Kidney (tissue), 14 donors: Measurements from ENCODE around the gene OCEL1. TPM values are rescaled to one million over a fixed set of nuclear protein-coding genes. Genes with fewer than 3 reads are reported as not detected.

Experiments
- DNase-seq, 5 donors: peaks; one replicate each; pipeline ENCODE4 v3.0.0-alpha.2; 2013 to 2020
- FAIRE-seq: peaks from 2 replicates; lab custom pipeline; 2012; peaks lifted over from hg19 to GRCh38; lab: Jason Lieb, UNC
- H3K27ac ChIP-seq, 2 donors: one replicate each; pipeline ENCODE4 v1.7.0; 2013; ENCODE audit warnings: low read depth in 2 of 2, low read length in 2 of 2, inconsistent platforms in 1 of 2
- H3K27me3 ChIP-seq: one replicate; pipeline ENCODE4 v1.7.1; 2013; ENCODE audit warnings: low read length, inconsistent platforms; ENCODE audit not compliant: control insufficient read depth, insufficient read depth
- H3K36me3 ChIP-seq, 3 donors: one replicate each; pipeline versions ENCODE4 v1.7.0 to v1.7.1; 2013; ENCODE audit warnings: low read length in 3 of 3, control low read depth in 1 of 3, inconsistent platforms in 1 of 3; ENCODE audit not compliant: insufficient read depth in 3 of 3, control insufficient read depth in 2 of 3
- H3K4me1 ChIP-seq, 3 donors: one replicate each; pipeline versions ENCODE4 v1.7.0 to v1.7.1; 2013; ENCODE audit warnings: low read length in 3 of 3, inconsistent platforms in 1 of 3, low read depth in 1 of 3; ENCODE audit not compliant: control insufficient read depth in 2 of 3, insufficient read depth in 2 of 3
- H3K4me3 ChIP-seq, 3 donors: one replicate each; pipeline versions ENCODE4 v1.7.0 to v1.8.1; 2013; ENCODE audit warnings: low read length in 3 of 3, control low read depth in 1 of 3, inconsistent platforms in 1 of 3
- H3K9ac ChIP-seq, 3 donors: one replicate each; pipeline versions ENCODE4 v1.7.0 to v1.7.1; 2013; ENCODE audit warnings: low read length in 3 of 3, control low read depth in 1 of 3, inconsistent platforms in 1 of 3
- H3K9me3 ChIP-seq, 3 donors: one replicate each; pipeline versions ENCODE4 v1.7.0 to v1.7.1; 2013; ENCODE audit warnings: low read length in 3 of 3, control low read depth in 1 of 3, inconsistent platforms in 1 of 3; ENCODE audit not compliant: control insufficient read depth in 2 of 3, insufficient read depth in 1 of 3
- CTCF ChIP-seq: IDR thresholded peaks from 3 replicates; pipeline ENCODE4 v1.5.1; 2012; ENCODE audit warnings: mild to moderate bottlenecking, moderate library complexity, borderline replicate concordance; ENCODE audit not compliant: insufficient read depth; ENCODE audit errors: extremely low read depth
- intact Hi-C: fragments of 100-400 bp; cut with DNase I; formaldehyde crosslinking; loops from one replicate; pipeline ENCODE4 v1.11.1; 2022
- polyA plus RNA-seq: library from polyadenylated mRNA; stranded (reverse); fragments of 350-450 nt; fragmentation: Illumina TruSeq; extraction: RNeasy Lipid Tissue Mini Kit (QIAGEN cat#74804); gene quantifications from one replicate; pipeline ENCODE4 v1.2.3, GENCODE V29; 2014; ENCODE audit warnings: low read depth, low replicate concordance; ENCODE audit not compliant: insufficient read depth
- total RNA-seq: library from RNA; stranded (reverse); fragmentation: NEBNext Ultra II Directional; extraction: Animal tissue kit (Norgen Biotek cat#: 25700); gene quantifications from one replicate; pipeline ENCODE4 v1.2.1, GENCODE V29; 2021
- donor health status: control.
- donor health status: control.
- donor health status: control.
- donor health status: control.
- donor health status: control.
- donor health status: DM: yes; HTN: yes; CAD: no.
- donor health status: Normal renal cell carcinoma (clear cell type).

OCEL1 gene
- total and polyA plus RNA-seq, 2 donors from 2014 or later = 35.3 to 80.1 TPM

- no peaks in the 10 kb centered on the region for H3K36me3 ChIP-seq
- intact Hi-C loops = no loop called here
- H3K4me1 ChIP-seq = peaks cover 2 to 19% (median 12%) of the 10 kb centered on the region in 3 donors
- H3K27ac ChIP-seq = no peak overlapping the region
- DNase-seq = peak in 1 of 5 donors; percentile 50
- no peaks in the 10 kb centered on the region for H3K9me3 ChIP-seq
- H3K27me3 ChIP-seq = no peaks in the 10 kb centered on the region
- H3K4me3 ChIP-seq = no peak overlapping the region
- TF ChIP-seq CTCF = no peak
- no peak overlapping the region for H3K9ac ChIP-seq
- no peak for FAIRE-seq
These were observed 24.0 kb downstream of the OCEL1 start for GRCh38 chr19:17249887-17250548.

- Histone ChIP-seq H3K36me3 (no peaks in the 10 kb centered on the region), H3K4me1 (no peaks in the 10 kb centered on the region), H3K27ac (no peak overlapping the region), H3K27me3 (no peaks in the 10 kb centered on the region), H3K4me3 (no peak overlapping the region), H3K9me3 (peaks cover 0 to 5% (median 0%) of the 10 kb centered on the region in 3 donors), H3K9ac (no peak overlapping the region)
- intact Hi-C loops = no loop called here
- DNase-seq (no peak), FAIRE-seq (no peak)
- no peak for TF ChIP-seq CTCF
These were observed 28.6 kb downstream of the OCEL1 start for GRCh38 chr19:17254636-17255035.

- Histone ChIP-seq H3K27ac (no peak overlapping the region), H3K4me1 (no peaks in the 10 kb centered on the region), H3K27me3 (no peaks in the 10 kb centered on the region), H3K9me3 (peaks cover 0 to 9% (median 0%) of the 10 kb centered on the region in 3 donors), H3K36me3 (no peaks in the 10 kb centered on the region), H3K4me3 (no peak overlapping the region), H3K9ac (no peak overlapping the region)
- intact Hi-C loops = no loop called here
- TF ChIP-seq CTCF = no peak
- no peak for FAIRE-seq
- DNase-seq = peak in 1 of 5 donors; percentile 18
These were observed 29.2 kb downstream of the OCEL1 start for GRCh38 chr19:17255150-17255621.

DNA sequence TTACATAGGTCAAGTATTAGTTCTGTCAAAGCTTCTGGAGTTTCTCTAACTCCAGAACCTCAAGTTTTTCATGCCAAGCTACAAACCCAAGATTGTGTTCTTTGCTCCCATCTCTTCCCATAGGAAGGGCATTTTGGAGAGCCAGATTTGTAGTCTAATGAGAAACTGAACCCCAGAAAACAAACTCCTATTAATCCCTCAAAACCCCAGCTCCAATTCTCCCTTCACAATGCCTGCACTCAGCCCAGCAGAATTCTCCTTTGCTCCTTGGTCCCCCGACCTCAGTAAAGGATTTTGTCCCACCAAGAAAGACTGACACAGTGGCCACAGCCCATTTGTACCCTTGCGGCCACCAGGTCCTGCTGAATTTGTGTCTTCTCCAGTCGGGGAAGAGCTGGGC is 30.1 kb downstream of the OCEL1 start:
- H3K27ac ChIP-seq = no peak overlapping the region
- intact Hi-C loops = no loop called here
- peaks cover 0 to 2% (median 0%) of the 10 kb centered on the region in 3 donors for H3K4me1 ChIP-seq
- H3K36me3 ChIP-seq = no peaks in the 10 kb centered on the region
- DNase-seq (no peak), FAIRE-seq (no peak)
- H3K4me3 ChIP-seq = no peak overlapping the region
- TF ChIP-seq CTCF = no peak
- peaks cover 0 to 9% (median 0%) of the 10 kb centered on the region in 3 donors for H3K9me3 ChIP-seq
- no peaks in the 10 kb centered on the region for H3K27me3 ChIP-seq
- H3K9ac ChIP-seq = no peak overlapping the region
